ENCODE measurements around the gene ERBB4. TPM values are rescaled to one million over a fixed set of nuclear protein-coding genes. Genes with fewer than 3 reads are reported as not detected.

The ERBB4 gene
- total RNA-seq, 1 experiment from 2014 or later: 0.04 TPM

DNA sequence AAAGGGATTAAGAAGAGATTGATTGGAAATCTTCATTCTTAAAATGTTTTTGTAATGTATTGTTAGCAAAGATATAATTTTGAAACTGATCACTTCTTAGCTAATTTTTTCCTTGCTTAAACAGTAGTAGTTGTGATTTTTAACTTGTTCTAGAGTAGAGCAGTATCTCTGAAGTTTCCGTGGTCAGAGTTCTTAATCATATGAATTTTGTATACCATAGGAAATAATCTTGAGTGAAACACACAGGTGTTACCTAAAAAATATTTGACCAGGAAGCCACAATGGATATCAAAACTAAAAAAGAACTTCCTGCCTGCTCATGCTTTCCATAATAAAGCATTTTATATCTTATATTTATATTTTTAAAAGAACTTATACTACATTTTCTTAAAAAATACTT, 907.1 kb downstream of the ERBB4 start:
- Histone ChIP-seq H3K4me1 (ENCODE audit: insufficient read depth, low read length) (no peaks in the 10 kb centered on the region), H4K20me1 (ENCODE audit: control insufficient read depth, insufficient read depth, insufficient read length) (no peaks in the 10 kb centered on the region), H4K91ac (ENCODE audit: insufficient read length, low read depth, low read length) (no peak overlapping the region), H2AFZ (ENCODE audit: low read length) (no peak overlapping the region), H2BK120ac (ENCODE audit: low read depth, low read length, poor library complexity, severe bottlenecking) (no peak overlapping the region), H3K18ac (ENCODE audit: insufficient read length, low read depth, low read length) (no peak overlapping the region), H3K23ac (ENCODE audit: insufficient read length, low read depth, low read length) (no peak overlapping the region), H3T11ph (ENCODE audit: low read length) (no peak overlapping the region), H2BK20ac (ENCODE audit: low read depth, low read length, poor library complexity, severe bottlenecking) (no peak overlapping the region), H3K27me3 (ENCODE audit: insufficient read depth, low read length) (no peaks in the 10 kb centered on the region), H2BK12ac (ENCODE audit: insufficient read length, low read depth, low read length) (no peak overlapping the region), H3K79me1 (ENCODE audit: insufficient read depth, low read depth, low read length, poor library complexity, severe bottlenecking) (no peaks in the 10 kb centered on the region), H2BK15ac (ENCODE audit: low read depth, low read length) (no peak overlapping the region), H3K23me2 (ENCODE audit: insufficient read length, low read depth, low read length, poor library complexity, severe bottlenecking) (no peaks in the 10 kb centered on the region), H3K4ac (ENCODE audit: low read depth, low read length) (no peak overlapping the region), H4K8ac (replicated peaks; ENCODE audit: insufficient read length, low read depth, low read length) (no peak overlapping the region), H3K79me2 (ENCODE audit: insufficient read depth, low read length) (no peaks in the 10 kb centered on the region; the same call in 1 of the 2 replicates), H4K5ac (ENCODE audit: insufficient read length, low read depth, low read length) (no peak overlapping the region), H3K27ac (ENCODE audit: insufficient read length, low read depth, low read length) (no peak overlapping the region), H3K9me3 (ENCODE audit: control insufficient read depth, low read depth, low read length) (no peaks in the 10 kb centered on the region), H3K56ac (ENCODE audit: insufficient read length, low read depth, low read length) (no peak overlapping the region), H2AK5ac (ENCODE audit: insufficient read length, low read length) (no peak overlapping the region), H2BK5ac (ENCODE audit: insufficient read length, low read length) (no peak overlapping the region), H3K4me2 (ENCODE audit: insufficient read depth, insufficient read length, low read length) (no peak overlapping the region), H3K9ac (ENCODE audit: extremely low read depth, insufficient read length, low read length) (no peak overlapping the region), H3K14ac (ENCODE audit: insufficient read depth, low read length) (no peak overlapping the region)
- H3K4me3 Mint-ChIP-seq: no peak overlapping the region
- H3K27me3 Mint-ChIP-seq (ENCODE audit: low read depth): no peaks in the 10 kb centered on the region
- no peaks in the 10 kb centered on the region for H3K36me3 Mint-ChIP-seq (ENCODE audit: insufficient read depth in 1 of 3, low read depth in 3 of 3)
- no CpG with 5 or more reads among the region's 1 CpG for WGBS (ENCODE audit: extremely low coverage, insufficient read length, low lambda C conversion rate)
- no peaks in the 10 kb centered on the region for H3K9me3 Mint-ChIP-seq
- no peak for DNase-seq
- H3K27ac Mint-ChIP-seq: no peak overlapping the region
- TF ChIP-seq, protein P1, sequence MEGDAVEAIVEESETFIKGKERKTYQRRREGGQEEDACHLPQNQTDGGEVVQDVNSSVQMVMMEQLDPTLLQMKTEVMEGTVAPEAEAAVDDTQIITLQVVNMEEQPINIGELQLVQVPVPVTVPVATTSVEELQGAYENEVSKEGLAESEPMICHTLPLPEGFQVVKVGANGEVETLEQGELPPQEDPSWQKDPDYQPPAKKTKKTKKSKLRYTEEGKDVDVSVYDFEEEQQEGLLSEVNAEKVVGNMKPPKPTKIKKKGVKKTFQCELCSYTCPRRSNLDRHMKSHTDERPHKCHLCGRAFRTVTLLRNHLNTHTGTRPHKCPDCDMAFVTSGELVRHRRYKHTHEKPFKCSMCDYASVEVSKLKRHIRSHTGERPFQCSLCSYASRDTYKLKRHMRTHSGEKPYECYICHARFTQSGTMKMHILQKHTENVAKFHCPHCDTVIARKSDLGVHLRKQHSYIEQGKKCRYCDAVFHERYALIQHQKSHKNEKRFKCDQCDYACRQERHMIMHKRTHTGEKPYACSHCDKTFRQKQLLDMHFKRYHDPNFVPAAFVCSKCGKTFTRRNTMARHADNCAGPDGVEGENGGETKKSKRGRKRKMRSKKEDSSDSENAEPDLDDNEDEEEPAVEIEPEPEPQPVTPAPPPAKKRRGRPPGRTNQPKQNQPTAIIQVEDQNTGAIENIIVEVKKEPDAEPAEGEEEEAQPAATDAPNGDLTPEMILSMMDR (conservative IDR thresholded peaks at IDR 0.05): no peak
- H3K4me1 Mint-ChIP-seq: no peaks in the 10 kb centered on the region

Measured in H9 (cell line).